Endothelial cell (in vitro differentiated cells): ENCODE data around the gene VPS29. TPM values are rescaled to one million over a fixed set of nuclear protein-coding genes. Genes with fewer than 3 reads are reported as not detected.
"Not testable (repeated sequence)": the region's sequence is repeated elsewhere in the genome, so short reads cannot be mapped to it uniquely, and the experiment has no call there.

Experiments
- DNase-seq: peaks from one replicate; pipeline ENCODE4 v3.0.0; 2021; ENCODE audit warnings: low spot score
- H3K27ac Mint-ChIP-seq: one replicate; pipeline ENCODE4 v1.8.0; 2021; ENCODE audit warnings: mixed read lengths, inconsistent platforms; ENCODE audit not compliant: unreplicated experiment
- H3K27me3 Mint-ChIP-seq: one replicate; pipeline ENCODE4 v1.8.0; 2021; ENCODE audit warnings: mild to moderate bottlenecking, moderate library complexity, mixed read lengths, inconsistent platforms; ENCODE audit not compliant: unreplicated experiment
- H3K36me3 Mint-ChIP-seq: one replicate; pipeline ENCODE4 v1.8.0; 2021; ENCODE audit warnings: mild to moderate bottlenecking, low read depth, mixed read lengths, inconsistent platforms; ENCODE audit not compliant: unreplicated experiment
- H3K4me1 Mint-ChIP-seq: one replicate; pipeline ENCODE4 v1.8.0; 2021; ENCODE audit warnings: mild to moderate bottlenecking, mixed read lengths, inconsistent platforms; ENCODE audit not compliant: unreplicated experiment
- H3K4me3 Mint-ChIP-seq: one replicate; pipeline ENCODE4 v1.8.0; 2021; ENCODE audit warnings: mild to moderate bottlenecking, mixed read lengths, inconsistent platforms; ENCODE audit not compliant: unreplicated experiment
- H3K9me3 Mint-ChIP-seq: one replicate; pipeline ENCODE4 v1.8.0; 2021; ENCODE audit warnings: mixed read lengths, inconsistent platforms; ENCODE audit not compliant: unreplicated experiment
- total RNA-seq: library from RNA; stranded (reverse); fragmentation: NEBNext Ultra II Directional; extraction: Animal tissue kit (Norgen Biotek cat#: 25700); gene quantifications from one replicate; pipeline ENCODE4 v1.2.1, GENCODE V29; 2021; ENCODE audit not compliant: unreplicated experiment
- TF ChIP-seq, protein P1 (sequence below): fragments of 200-600 bp; sonication (generic); IDR thresholded peaks from one replicate; pipeline ENCODE4 v1.5.0; 2021; ENCODE audit warnings: antibody characterized with exemption; ENCODE audit not compliant: unreplicated experiment

Gene VPS29
- total RNA-seq, 1 donor from 2014 or later, result 116 TPM

DNA sequence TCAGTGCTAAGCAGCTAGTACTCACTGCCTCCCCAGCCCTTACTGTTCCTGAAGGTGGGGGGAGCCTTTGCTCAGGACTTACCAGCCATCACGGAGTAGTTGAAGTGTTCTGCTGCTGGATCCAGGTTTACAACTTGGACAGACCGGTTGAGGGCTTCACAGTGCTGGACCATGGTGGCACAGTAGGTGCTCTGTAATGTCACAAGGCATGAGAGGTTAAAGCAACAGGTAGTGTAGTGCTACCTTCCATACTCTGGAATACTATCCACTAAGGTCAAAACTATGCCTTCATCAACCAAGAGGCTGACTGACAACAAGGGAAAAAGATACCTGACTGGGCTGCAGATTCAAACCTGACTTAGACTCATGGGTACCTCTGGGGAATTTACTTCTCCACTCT lies 36.9 kb downstream of the VPS29 start:
- Mint-ChIP-seq H3K4me1 (peaks cover 11% of the 10 kb centered on the region), H3K4me3 (no peak overlapping the region), H3K9me3 (no peaks in the 10 kb centered on the region), H3K27me3 (peaks cover 5% of the 10 kb centered on the region), H3K27ac (no peak overlapping the region), H3K36me3 (peaks cover 11% of the 10 kb centered on the region)
- DNase-seq, result no peak
- TF ChIP-seq, protein P1, sequence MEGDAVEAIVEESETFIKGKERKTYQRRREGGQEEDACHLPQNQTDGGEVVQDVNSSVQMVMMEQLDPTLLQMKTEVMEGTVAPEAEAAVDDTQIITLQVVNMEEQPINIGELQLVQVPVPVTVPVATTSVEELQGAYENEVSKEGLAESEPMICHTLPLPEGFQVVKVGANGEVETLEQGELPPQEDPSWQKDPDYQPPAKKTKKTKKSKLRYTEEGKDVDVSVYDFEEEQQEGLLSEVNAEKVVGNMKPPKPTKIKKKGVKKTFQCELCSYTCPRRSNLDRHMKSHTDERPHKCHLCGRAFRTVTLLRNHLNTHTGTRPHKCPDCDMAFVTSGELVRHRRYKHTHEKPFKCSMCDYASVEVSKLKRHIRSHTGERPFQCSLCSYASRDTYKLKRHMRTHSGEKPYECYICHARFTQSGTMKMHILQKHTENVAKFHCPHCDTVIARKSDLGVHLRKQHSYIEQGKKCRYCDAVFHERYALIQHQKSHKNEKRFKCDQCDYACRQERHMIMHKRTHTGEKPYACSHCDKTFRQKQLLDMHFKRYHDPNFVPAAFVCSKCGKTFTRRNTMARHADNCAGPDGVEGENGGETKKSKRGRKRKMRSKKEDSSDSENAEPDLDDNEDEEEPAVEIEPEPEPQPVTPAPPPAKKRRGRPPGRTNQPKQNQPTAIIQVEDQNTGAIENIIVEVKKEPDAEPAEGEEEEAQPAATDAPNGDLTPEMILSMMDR, result no peak

DNA sequence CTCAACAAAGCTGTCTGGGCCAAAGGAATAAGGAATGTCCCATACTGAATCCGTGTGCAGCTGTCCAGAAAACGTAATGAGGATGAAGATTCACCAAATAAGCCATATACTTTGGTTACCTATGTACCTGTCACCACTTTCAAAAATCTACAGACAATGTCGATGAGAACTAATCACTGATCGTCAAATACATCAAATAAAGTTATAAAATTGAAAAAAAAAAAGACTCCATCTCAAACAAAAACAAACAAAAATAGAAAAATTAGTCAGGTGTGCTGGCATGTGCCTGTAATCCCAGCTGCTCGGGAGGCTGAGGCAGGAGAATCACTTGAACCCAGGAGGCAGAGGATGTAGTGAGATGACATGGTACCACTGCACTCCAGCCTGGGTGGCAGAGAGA lies 40.7 kb downstream of the VPS29 start:
- H3K36me3 Mint-ChIP-seq, DNase-seq, H3K27ac Mint-ChIP-seq, H3K27me3 Mint-ChIP-seq, H3K4me3 Mint-ChIP-seq, H3K9me3 Mint-ChIP-seq, H3K4me1 Mint-ChIP-seq: not testable (repeated sequence)

DNA sequence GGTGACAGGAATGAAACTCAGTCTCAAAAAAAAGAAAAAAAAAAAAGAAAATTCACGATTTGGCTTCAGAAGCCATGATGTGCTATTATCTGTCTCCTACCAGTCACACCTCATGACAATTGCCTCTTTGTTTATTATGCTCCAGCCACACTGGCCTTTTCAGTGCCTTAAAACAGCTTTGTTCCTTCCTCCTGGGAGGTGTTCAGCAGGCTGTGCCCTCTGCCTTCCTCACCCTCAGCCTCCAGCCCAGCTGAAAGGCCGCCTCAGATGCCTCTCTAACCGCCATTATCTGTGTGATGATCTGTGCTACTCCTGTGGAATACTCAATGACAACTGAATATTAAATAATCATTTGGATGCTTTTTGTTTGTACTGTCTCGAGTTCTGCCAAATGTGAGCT lies 43.2 kb downstream of the VPS29 start:
- Mint-ChIP-seq H3K4me1 (no peaks in the 10 kb centered on the region), H3K27me3 (no peaks in the 10 kb centered on the region), H3K36me3 (peaks cover 9% of the 10 kb centered on the region), H3K27ac (no peak overlapping the region), H3K9me3 (no peaks in the 10 kb centered on the region), H3K4me3 (no peak overlapping the region)
- TF ChIP-seq, protein P1, result no peak
- DNase-seq, result no peak

DNA sequence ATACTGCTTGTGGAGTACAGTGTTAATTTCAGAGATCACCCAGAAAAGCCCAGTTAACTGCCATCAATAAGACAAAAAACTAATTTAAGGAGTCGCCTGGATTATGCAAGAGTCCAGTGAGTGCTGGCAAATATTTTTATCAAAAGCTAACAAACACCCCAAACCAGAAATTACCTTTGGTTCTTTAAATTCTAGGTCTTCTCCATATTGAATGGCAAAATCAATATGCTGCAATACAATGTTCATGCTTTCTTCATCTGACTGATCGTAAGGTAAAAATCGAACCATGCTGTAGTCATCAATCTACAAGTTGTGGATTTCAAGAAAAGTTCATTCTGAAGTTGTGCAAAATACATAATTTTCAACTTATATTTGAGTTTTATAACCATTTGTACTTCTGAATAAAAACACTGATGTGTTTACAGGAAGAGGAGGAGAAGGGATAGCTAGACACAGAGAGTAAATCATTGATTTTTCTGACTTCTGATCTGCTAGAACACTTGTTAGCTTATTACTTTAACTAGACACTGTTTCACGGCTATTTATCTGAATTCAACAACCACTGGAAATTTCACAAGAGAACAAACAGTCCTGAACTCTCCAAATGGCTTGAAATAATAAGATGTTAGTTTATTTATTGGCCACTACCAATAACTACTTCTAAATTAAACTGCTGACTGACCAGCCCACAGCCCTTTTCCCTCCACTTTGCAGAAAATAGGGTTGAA lies 48.2 kb downstream of the VPS29 start:
- TF ChIP-seq, protein P1, result no peak
- Mint-ChIP-seq H3K36me3 (peaks cover 10% of the 10 kb centered on the region), H3K27ac (no peak overlapping the region), H3K9me3 (no peaks in the 10 kb centered on the region), H3K27me3 (peaks cover 11% of the 10 kb centered on the region), H3K4me3 (peak overlapping the region; percentile 5), H3K4me1 (peaks cover 10% of the 10 kb centered on the region)
- DNase-seq, result no peak

DNA sequence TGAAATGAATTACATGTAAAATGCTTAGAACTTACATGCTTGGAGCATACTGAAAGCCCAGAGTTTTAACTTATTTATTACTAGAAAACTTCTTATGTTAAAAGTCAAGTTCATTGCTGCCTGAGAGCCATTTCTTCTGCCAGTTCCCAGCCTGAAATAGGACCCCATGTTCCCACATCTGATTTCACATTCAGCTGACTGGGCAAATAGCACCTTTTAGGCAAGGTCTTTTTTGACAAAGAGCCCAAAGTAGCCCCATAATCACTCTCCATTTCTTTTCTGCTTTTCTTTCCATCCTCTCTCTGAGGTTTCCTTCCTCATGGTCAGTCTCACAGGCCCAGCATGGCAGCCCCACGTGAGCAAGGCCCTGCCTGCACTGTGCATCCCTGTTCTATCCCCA lies 50.6 kb downstream of the VPS29 start:
- Mint-ChIP-seq H3K4me3 (peak overlapping the region; percentile 90), H3K9me3 (no peaks in the 10 kb centered on the region), H3K4me1 (peaks cover 13% of the 10 kb centered on the region), H3K27ac (no peak overlapping the region), H3K36me3 (peaks cover 10% of the 10 kb centered on the region), H3K27me3 (peaks cover 13% of the 10 kb centered on the region)
- DNase-seq, result no peak
- TF ChIP-seq, protein P1, result no peak
